ENCODE results near the gene CAMK2G.

DNA sequence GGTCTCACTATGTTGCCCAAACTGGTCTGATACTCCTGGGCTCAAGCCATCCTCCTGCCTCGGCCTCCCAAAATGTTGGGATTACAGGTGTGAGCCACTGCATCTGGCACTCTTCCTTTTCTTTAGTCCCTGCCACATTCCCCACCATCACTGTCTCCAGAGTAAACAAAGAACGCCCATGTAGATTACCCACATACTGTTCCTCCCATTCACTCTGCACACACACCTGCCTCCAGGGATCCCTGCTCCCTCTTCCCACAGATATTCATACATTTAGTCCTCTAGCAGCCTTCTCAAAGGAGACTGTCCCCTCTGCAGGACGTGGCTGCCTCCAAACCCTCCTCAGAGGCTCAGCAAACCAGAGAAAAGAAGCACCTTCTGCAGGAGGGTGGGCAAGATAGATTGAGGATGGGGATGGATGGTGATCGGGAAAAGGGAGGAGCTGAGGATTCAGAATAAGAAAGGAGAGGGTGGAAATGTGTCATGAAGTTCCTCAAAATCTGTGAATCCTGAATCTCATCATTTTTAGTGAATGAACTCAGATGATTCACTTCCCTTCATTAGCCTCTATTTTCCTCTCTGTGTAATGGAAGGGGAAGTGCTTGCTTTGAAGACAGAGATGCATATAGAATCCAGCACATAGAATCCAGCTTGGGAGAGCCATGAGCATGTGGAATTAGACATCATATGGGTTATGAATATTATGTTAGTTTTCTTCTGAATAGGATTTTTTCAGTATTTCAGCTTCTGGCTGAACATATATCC, 31.1 kb upstream of the CAMK2G start:
- TF ChIP-seq, protein P1, sequence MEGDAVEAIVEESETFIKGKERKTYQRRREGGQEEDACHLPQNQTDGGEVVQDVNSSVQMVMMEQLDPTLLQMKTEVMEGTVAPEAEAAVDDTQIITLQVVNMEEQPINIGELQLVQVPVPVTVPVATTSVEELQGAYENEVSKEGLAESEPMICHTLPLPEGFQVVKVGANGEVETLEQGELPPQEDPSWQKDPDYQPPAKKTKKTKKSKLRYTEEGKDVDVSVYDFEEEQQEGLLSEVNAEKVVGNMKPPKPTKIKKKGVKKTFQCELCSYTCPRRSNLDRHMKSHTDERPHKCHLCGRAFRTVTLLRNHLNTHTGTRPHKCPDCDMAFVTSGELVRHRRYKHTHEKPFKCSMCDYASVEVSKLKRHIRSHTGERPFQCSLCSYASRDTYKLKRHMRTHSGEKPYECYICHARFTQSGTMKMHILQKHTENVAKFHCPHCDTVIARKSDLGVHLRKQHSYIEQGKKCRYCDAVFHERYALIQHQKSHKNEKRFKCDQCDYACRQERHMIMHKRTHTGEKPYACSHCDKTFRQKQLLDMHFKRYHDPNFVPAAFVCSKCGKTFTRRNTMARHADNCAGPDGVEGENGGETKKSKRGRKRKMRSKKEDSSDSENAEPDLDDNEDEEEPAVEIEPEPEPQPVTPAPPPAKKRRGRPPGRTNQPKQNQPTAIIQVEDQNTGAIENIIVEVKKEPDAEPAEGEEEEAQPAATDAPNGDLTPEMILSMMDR (conservative IDR thresholded peaks at IDR 0.05; ENCODE audit: low read depth in 2 of 2), result no peak
- TF ChIP-seq JUNB (IDR thresholded peaks at IDR 0.05; ENCODE audit: unreplicated experiment), result no peak
- no peak for TF ChIP-seq CREB1 (CRISPR knock-in tag; IDR thresholded peaks at IDR 0.05; ENCODE audit: low read depth)
- no peak for TF ChIP-seq POLR2AphosphoS5 (IDR thresholded peaks at IDR 0.05; ENCODE audit: low read depth)
- TF ChIP-seq EZH2phosphoT487 (IDR thresholded peaks at IDR 0.05; ENCODE audit: unreplicated experiment), result no peak
- no peak for TF ChIP-seq EZH2 (IDR thresholded peaks at IDR 0.05; ENCODE audit: low read depth, unreplicated experiment)
- TF ChIP-seq ZNF114 (CRISPR knock-in tag; IDR thresholded peaks at IDR 0.05), result no peak
- TF ChIP-seq, protein P2, sequence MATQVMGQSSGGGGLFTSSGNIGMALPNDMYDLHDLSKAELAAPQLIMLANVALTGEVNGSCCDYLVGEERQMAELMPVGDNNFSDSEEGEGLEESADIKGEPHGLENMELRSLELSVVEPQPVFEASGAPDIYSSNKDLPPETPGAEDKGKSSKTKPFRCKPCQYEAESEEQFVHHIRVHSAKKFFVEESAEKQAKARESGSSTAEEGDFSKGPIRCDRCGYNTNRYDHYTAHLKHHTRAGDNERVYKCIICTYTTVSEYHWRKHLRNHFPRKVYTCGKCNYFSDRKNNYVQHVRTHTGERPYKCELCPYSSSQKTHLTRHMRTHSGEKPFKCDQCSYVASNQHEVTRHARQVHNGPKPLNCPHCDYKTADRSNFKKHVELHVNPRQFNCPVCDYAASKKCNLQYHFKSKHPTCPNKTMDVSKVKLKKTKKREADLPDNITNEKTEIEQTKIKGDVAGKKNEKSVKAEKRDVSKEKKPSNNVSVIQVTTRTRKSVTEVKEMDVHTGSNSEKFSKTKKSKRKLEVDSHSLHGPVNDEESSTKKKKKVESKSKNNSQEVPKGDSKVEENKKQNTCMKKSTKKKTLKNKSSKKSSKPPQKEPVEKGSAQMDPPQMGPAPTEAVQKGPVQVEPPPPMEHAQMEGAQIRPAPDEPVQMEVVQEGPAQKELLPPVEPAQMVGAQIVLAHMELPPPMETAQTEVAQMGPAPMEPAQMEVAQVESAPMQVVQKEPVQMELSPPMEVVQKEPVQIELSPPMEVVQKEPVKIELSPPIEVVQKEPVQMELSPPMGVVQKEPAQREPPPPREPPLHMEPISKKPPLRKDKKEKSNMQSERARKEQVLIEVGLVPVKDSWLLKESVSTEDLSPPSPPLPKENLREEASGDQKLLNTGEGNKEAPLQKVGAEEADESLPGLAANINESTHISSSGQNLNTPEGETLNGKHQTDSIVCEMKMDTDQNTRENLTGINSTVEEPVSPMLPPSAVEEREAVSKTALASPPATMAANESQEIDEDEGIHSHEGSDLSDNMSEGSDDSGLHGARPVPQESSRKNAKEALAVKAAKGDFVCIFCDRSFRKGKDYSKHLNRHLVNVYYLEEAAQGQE (IDR thresholded peaks at IDR 0.05; ENCODE audit: unreplicated experiment), result no peak
- TF ChIP-seq NANOG (IDR thresholded peaks at IDR 0.05; ENCODE audit: borderline replicate concordance), result no peak
- TF ChIP-seq, protein P3, sequence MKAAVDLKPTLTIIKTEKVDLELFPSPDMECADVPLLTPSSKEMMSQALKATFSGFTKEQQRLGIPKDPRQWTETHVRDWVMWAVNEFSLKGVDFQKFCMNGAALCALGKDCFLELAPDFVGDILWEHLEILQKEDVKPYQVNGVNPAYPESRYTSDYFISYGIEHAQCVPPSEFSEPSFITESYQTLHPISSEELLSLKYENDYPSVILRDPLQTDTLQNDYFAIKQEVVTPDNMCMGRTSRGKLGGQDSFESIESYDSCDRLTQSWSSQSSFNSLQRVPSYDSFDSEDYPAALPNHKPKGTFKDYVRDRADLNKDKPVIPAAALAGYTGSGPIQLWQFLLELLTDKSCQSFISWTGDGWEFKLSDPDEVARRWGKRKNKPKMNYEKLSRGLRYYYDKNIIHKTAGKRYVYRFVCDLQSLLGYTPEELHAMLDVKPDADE (IDR thresholded peaks at IDR 0.05), result no peak
- TF ChIP-seq ZNF331 (CRISPR knock-in tag; IDR thresholded peaks at IDR 0.05; ENCODE audit: low read depth), result no peak

Measured in GM23338 (cell line).